Endothelial cell of umbilical vein (primary cell): ENCODE data around the gene GALNT2.

ENCODE experiments used
- CTCF ChIP-seq, 2 donors: IDR thresholded peaks; 1 replicate in 1 of 2; 2 replicates in 1 of 2; pipeline ENCODE4 v1.5.1; 2011; ENCODE audit warnings: low read length in 2 of 2, mild to moderate bottlenecking in 2 of 2, moderate library complexity in 2 of 2, control low read depth in 1 of 2, inconsistent platforms in 1 of 2, low read depth in 1 of 2; ENCODE audit not compliant: insufficient read depth in 1 of 2; ENCODE audit errors: extremely low read depth in 1 of 2
- EZH2 ChIP-seq: IDR thresholded peaks from 2 replicates; pipeline ENCODE4 v1.6.1; 2012; ENCODE audit warnings: borderline replicate concordance, low read depth, mild to moderate bottlenecking, moderate library complexity, low read length, inconsistent platforms; ENCODE audit not compliant: severe bottlenecking
- GATA2 ChIP-seq: IDR thresholded peaks from 2 replicates; pipeline ENCODE4 v1.7.0; 2011; ENCODE audit warnings: low read depth, mild to moderate bottlenecking, moderate library complexity, mixed read lengths, low read length; ENCODE audit not compliant: insufficient read length, insufficient read depth
- JUN ChIP-seq: IDR thresholded peaks from 2 replicates; pipeline ENCODE4 v1.6.1; 2011; ENCODE audit warnings: borderline replicate concordance, low read depth; ENCODE audit not compliant: insufficient read length, insufficient read depth
- MAX ChIP-seq: IDR thresholded peaks from 2 replicates; pipeline ENCODE4 v1.6.1; 2011; ENCODE audit not compliant: insufficient read depth, insufficient read length
- MYC ChIP-seq: IDR thresholded peaks from one replicate; pipeline ENCODE4 v1.6.1; 2011; ENCODE audit warnings: mild to moderate bottlenecking, low read depth, low read length
- POLR2A ChIP-seq: IDR thresholded peaks from 2 replicates; pipeline ENCODE4 v1.6.1; 2012; ENCODE audit warnings: low read depth, mild to moderate bottlenecking, control low read depth, low read length
- POLR2AphosphoS5 ChIP-seq: IDR thresholded peaks from 2 replicates; pipeline ENCODE4 v1.6.1; 2012; ENCODE audit warnings: low read depth, mild to moderate bottlenecking, control low read depth, low read length, moderate library complexity; ENCODE audit not compliant: insufficient read depth

GRCh38 chr1:230287674-230288315 lies 220.8 kb downstream of the GALNT2 start:
- TF ChIP-seq POLR2A: no peak
- no peak for TF ChIP-seq CTCF (IDR thresholded peaks at IDR 0.05; ENCODE audit: extremely low read depth in 1 of 2, insufficient read depth in 1 of 2, low read depth in 1 of 2, low read length in 2 of 2)
- TF ChIP-seq EZH2: no peak
- TF ChIP-seq JUN: no peak
- TF ChIP-seq POLR2AphosphoS5: no peak
- no peak for TF ChIP-seq GATA2
- no peak for TF ChIP-seq MYC
- no peak for TF ChIP-seq MAX
